GM11168 (cell line): ENCODE results near the gene SMOC2.
"Not testable (repeated sequence)": the region's sequence is repeated elsewhere in the genome, so short reads cannot be mapped to it uniquely, and the experiment has no call there.

Experiments
- in situ Hi-C: fragments of 300-500 bp; cut with MboI; formaldehyde crosslinking; loops from one replicate; pipeline ENCODE4 v1.12.0; 2022; ENCODE audit warnings: low sequenced_read_pairs; ENCODE audit not compliant: unreplicated experiment

SMOC2 gene

GRCh38 chr6:168691774-168692173, 250.8 kb downstream of the SMOC2 start:
- in situ Hi-C loops = no loop called here

- in situ Hi-C loops = no loop called here
These were observed 251.4 kb downstream of the SMOC2 start for GRCh38 chr6:168692193-168692914.

GRCh38 chr6:168692915-168693257, 251.9 kb downstream of the SMOC2 start:
- in situ Hi-C loops = not testable (repeated sequence)

- in situ Hi-C loops = not testable (repeated sequence)
These were observed 253.8 kb downstream of the SMOC2 start for GRCh38 chr6:168694797-168695196.

GRCh38 chr6:168695701-168696100, 254.7 kb downstream of the SMOC2 start:
- in situ Hi-C loops = no loop called here

GRCh38 chr6:168698923-168699322, 257.9 kb downstream of the SMOC2 start:
- in situ Hi-C loops = no loop called here

- in situ Hi-C loops = no loop called here
These were observed 258.8 kb downstream of the SMOC2 start for GRCh38 chr6:168699631-168700295.

GRCh38 chr6:168700880-168701279, 259.9 kb downstream of the SMOC2 start:
- in situ Hi-C loops = no loop called here

- in situ Hi-C loops = no loop called here
These were observed 263.0 kb downstream of the SMOC2 start for GRCh38 chr6:168703990-168704389.

GRCh38 chr6:168704678-168705077, 263.7 kb downstream of the SMOC2 start:
- in situ Hi-C loops = no loop called here

- in situ Hi-C loops = not testable (repeated sequence)
These were observed 264.3 kb downstream of the SMOC2 start for GRCh38 chr6:168705271-168705670.

- in situ Hi-C loops = no loop called here
These were observed 265.6 kb downstream of the SMOC2 start for GRCh38 chr6:168706471-168707177.

GRCh38 chr6:168708526-168708925, 267.5 kb downstream of the SMOC2 start:
- in situ Hi-C loops = no loop called here

GRCh38 chr6:168708984-168709383, 268.0 kb downstream of the SMOC2 start:
- in situ Hi-C loops = no loop called here

- in situ Hi-C loops = no loop called here
These were observed 268.4 kb downstream of the SMOC2 start for GRCh38 chr6:168709390-168709789.

GRCh38 chr6:168709991-168710390, 269.0 kb downstream of the SMOC2 start:
- in situ Hi-C loops = no loop called here

GRCh38 chr6:168711049-168711640, 270.2 kb downstream of the SMOC2 start:
- in situ Hi-C loops = no loop called here

GRCh38 chr6:168711666-168712300, 270.8 kb downstream of the SMOC2 start:
- in situ Hi-C loops = no loop called here

GRCh38 chr6:168712993-168713392, 272.0 kb downstream of the SMOC2 start:
- in situ Hi-C loops = no loop called here

GRCh38 chr6:168713839-168714238, 272.9 kb downstream of the SMOC2 start:
- in situ Hi-C loops = no loop called here
